Measurements from ENCODE around the gene LAD1. TPM values are rescaled to one million over a fixed set of nuclear protein-coding genes. Genes with fewer than 3 reads are reported as not detected.

LAD1 gene
- total RNA-seq, 2 experiments from 2014 or later, result not detected

GRCh38 chr1:201357211-201357610 lies 41.9 kb downstream of the LAD1 start:
- no peak for DNase-seq (ENCODE audit: low spot score)
- TF ChIP-seq EZH2phosphoT487 (IDR thresholded peaks at IDR 0.05; ENCODE audit: borderline replicate concordance, low read depth, low read length) (no peak), CTCF (conservative IDR thresholded peaks at IDR 0.05; ENCODE audit: low read length) (no peak)
- intact Hi-C loops (cut with micrococcal nuclease; ENCODE audit: unreplicated experiment), result no loop called here
- Histone ChIP-seq H3K4me2 (ENCODE audit: low read length) (no peak overlapping the region), H3K9me2 (ENCODE audit: insufficient read depth, low read length) (no peaks in the 10 kb centered on the region), H3K9me3 (ENCODE audit: low read length) (no peaks in the 10 kb centered on the region), H3K36me3 (ENCODE audit: insufficient read depth, low read length) (no peaks in the 10 kb centered on the region), H3K27ac (ENCODE audit: low read depth, low read length, poor library complexity, severe bottlenecking) (no peak overlapping the region), H3K4me3 (ENCODE audit: low read depth, low read length, poor library complexity, severe bottlenecking) (no peak overlapping the region), H3K79me2 (ENCODE audit: insufficient read depth, low read depth, low read length) (no peaks in the 10 kb centered on the region), H4K20me1 (ENCODE audit: insufficient read depth, low read length) (no peaks in the 10 kb centered on the region), H3K4me1 (ENCODE audit: insufficient read depth, low read length, poor library complexity, severe bottlenecking) (no peaks in the 10 kb centered on the region), H2AFZ (ENCODE audit: low read length) (no peak overlapping the region)
- POLR2A ChIA-PET, result no interaction called here
- BruUV-seq (replicated peaks), result no TSS peak
- CTCF ChIA-PET (ENCODE audit: unreplicated experiment), result no interaction called here

GRCh38 chr1:201356701-201357100 lies 42.4 kb downstream of the LAD1 start:
- no peak overlapping the region for H2AFZ ChIP-seq (ENCODE audit: low read length)
- intact Hi-C loops (cut with micrococcal nuclease; ENCODE audit: unreplicated experiment), result no loop called here
- H3K36me3 ChIP-seq (ENCODE audit: insufficient read depth, low read length), result no peaks in the 10 kb centered on the region
- no peaks in the 10 kb centered on the region for H3K9me2 ChIP-seq (ENCODE audit: insufficient read depth, low read length)
- BruUV-seq (replicated peaks), result no TSS peak
- H3K4me1 ChIP-seq (ENCODE audit: insufficient read depth, low read length, poor library complexity, severe bottlenecking), result no peaks in the 10 kb centered on the region
- no peaks in the 10 kb centered on the region for H3K9me3 ChIP-seq (ENCODE audit: low read length)
- CTCF ChIA-PET (ENCODE audit: unreplicated experiment), result no interaction called here
- POLR2A ChIA-PET, result no interaction called here
- H3K4me2 ChIP-seq (ENCODE audit: low read length), result no peak overlapping the region
- H4K20me1 ChIP-seq (ENCODE audit: insufficient read depth, low read length), result no peaks in the 10 kb centered on the region
- no peaks in the 10 kb centered on the region for H3K79me2 ChIP-seq (ENCODE audit: insufficient read depth, low read depth, low read length)
- no peak for DNase-seq (ENCODE audit: low spot score)
- TF ChIP-seq CTCF (conservative IDR thresholded peaks at IDR 0.05; ENCODE audit: low read length) (no peak), EZH2phosphoT487 (IDR thresholded peaks at IDR 0.05; ENCODE audit: borderline replicate concordance, low read depth, low read length) (no peak)
- no peak overlapping the region for H3K4me3 ChIP-seq (ENCODE audit: low read depth, low read length, poor library complexity, severe bottlenecking)
- H3K27ac ChIP-seq (ENCODE audit: low read depth, low read length, poor library complexity, severe bottlenecking), result no peak overlapping the region

- no TSS peak for BruUV-seq (replicated peaks)
- POLR2A ChIA-PET, result no interaction called here
- TF ChIP-seq EZH2phosphoT487 (IDR thresholded peaks at IDR 0.05; ENCODE audit: borderline replicate concordance, low read depth, low read length), result no peak
- no peaks in the 10 kb centered on the region for H3K9me2 ChIP-seq (ENCODE audit: insufficient read depth, low read length)
- no peak overlapping the region for H3K4me2 ChIP-seq (ENCODE audit: low read length)
- no peak overlapping the region for H2AFZ ChIP-seq (ENCODE audit: low read length)
- no peak overlapping the region for H3K27ac ChIP-seq (ENCODE audit: low read depth, low read length, poor library complexity, severe bottlenecking)
- no peaks in the 10 kb centered on the region for H3K4me1 ChIP-seq (ENCODE audit: insufficient read depth, low read length, poor library complexity, severe bottlenecking)
- no peak overlapping the region for H3K4me3 ChIP-seq (ENCODE audit: low read depth, low read length, poor library complexity, severe bottlenecking)
- no peak for DNase-seq (ENCODE audit: low spot score)
- no peaks in the 10 kb centered on the region for H3K79me2 ChIP-seq (ENCODE audit: insufficient read depth, low read depth, low read length)
- CTCF ChIA-PET (ENCODE audit: unreplicated experiment), result no interaction called here
- no peaks in the 10 kb centered on the region for H3K9me3 ChIP-seq (ENCODE audit: low read length)
- intact Hi-C loops (cut with micrococcal nuclease; ENCODE audit: unreplicated experiment), result no loop called here
- no peaks in the 10 kb centered on the region for H3K36me3 ChIP-seq (ENCODE audit: insufficient read depth, low read length)
- no peaks in the 10 kb centered on the region for H4K20me1 ChIP-seq (ENCODE audit: insufficient read depth, low read length)
These were observed 42.9 kb downstream of the LAD1 start for GRCh38 chr1:201356236-201356635.
